ENCODE results near the gene CYP4F12. TPM values are rescaled to one million over a fixed set of nuclear protein-coding genes. Genes with fewer than 3 reads are reported as not detected.

The CYP4F12 gene
- total RNA-seq, 1 experiment from 2014 or later = 1.7 TPM

DNA sequence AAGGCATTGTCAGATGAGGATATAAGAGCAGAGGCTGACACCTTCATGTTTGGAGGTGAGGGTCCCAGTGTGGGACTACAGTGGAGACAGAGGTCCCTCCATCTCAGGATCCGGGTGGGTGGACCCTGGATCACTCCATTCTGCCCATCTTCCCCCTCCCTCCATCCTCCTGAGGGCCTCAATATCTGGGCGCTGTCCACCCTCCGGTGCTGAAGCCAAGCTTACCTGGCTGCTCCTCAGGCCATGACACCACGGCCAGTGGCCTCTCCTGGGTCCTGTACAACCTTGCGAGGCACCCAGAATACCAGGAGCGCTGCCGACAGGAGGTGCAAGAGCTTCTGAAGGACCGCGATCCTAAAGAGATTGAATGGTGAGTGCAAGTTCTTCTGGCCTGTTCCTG lies 11.9 kb downstream of the CYP4F12 start:
- Histone ChIP-seq H3K27ac (ENCODE audit: low read length) (no peak overlapping the region), H3K9me3 (ENCODE audit: control insufficient read depth, insufficient read depth, low read depth, low read length) (no peaks in the 10 kb centered on the region), H3K27me3 (ENCODE audit: control insufficient read depth, insufficient read depth, low read length) (no peaks in the 10 kb centered on the region), H3K4me3 (ENCODE audit: low read depth in 2 of 2, low read length in 2 of 2) (no peak overlapping the region), H3K4me1 (ENCODE audit: control insufficient read depth, insufficient read depth, low read length) (no peaks in the 10 kb centered on the region), H3K36me3 (ENCODE audit: control insufficient read depth, insufficient read depth, low read length) (no peaks in the 10 kb centered on the region)
- in situ Hi-C loops (cut with HindIII; ENCODE audit: low pct_unique_long_range_greater_than_20kb, low sequenced_read_pairs) (no loop called here), intact Hi-C loops (cut with micrococcal nuclease; ENCODE audit: unreplicated experiment) (no loop called here)
- ATAC-seq = no peak
- ChIA-PET CTCF (no interaction called here), POLR2A (no interaction called here)
- no TSS peak for BruUV-seq (replicated peaks)
- no peak for TF ChIP-seq POLR2AphosphoS5 (IDR thresholded peaks at IDR 0.05; ENCODE audit: low read depth, low read length)
- TF ChIP-seq, protein P1, sequence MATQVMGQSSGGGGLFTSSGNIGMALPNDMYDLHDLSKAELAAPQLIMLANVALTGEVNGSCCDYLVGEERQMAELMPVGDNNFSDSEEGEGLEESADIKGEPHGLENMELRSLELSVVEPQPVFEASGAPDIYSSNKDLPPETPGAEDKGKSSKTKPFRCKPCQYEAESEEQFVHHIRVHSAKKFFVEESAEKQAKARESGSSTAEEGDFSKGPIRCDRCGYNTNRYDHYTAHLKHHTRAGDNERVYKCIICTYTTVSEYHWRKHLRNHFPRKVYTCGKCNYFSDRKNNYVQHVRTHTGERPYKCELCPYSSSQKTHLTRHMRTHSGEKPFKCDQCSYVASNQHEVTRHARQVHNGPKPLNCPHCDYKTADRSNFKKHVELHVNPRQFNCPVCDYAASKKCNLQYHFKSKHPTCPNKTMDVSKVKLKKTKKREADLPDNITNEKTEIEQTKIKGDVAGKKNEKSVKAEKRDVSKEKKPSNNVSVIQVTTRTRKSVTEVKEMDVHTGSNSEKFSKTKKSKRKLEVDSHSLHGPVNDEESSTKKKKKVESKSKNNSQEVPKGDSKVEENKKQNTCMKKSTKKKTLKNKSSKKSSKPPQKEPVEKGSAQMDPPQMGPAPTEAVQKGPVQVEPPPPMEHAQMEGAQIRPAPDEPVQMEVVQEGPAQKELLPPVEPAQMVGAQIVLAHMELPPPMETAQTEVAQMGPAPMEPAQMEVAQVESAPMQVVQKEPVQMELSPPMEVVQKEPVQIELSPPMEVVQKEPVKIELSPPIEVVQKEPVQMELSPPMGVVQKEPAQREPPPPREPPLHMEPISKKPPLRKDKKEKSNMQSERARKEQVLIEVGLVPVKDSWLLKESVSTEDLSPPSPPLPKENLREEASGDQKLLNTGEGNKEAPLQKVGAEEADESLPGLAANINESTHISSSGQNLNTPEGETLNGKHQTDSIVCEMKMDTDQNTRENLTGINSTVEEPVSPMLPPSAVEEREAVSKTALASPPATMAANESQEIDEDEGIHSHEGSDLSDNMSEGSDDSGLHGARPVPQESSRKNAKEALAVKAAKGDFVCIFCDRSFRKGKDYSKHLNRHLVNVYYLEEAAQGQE (IDR thresholded peaks at IDR 0.05; ENCODE audit: insufficient read depth in 1 of 2, low read depth in 2 of 2, low read length in 1 of 2) = peak; percentile 77 to 84
- no peak for DNase-seq (ENCODE audit: low read depth, low spot score)

DNA sequence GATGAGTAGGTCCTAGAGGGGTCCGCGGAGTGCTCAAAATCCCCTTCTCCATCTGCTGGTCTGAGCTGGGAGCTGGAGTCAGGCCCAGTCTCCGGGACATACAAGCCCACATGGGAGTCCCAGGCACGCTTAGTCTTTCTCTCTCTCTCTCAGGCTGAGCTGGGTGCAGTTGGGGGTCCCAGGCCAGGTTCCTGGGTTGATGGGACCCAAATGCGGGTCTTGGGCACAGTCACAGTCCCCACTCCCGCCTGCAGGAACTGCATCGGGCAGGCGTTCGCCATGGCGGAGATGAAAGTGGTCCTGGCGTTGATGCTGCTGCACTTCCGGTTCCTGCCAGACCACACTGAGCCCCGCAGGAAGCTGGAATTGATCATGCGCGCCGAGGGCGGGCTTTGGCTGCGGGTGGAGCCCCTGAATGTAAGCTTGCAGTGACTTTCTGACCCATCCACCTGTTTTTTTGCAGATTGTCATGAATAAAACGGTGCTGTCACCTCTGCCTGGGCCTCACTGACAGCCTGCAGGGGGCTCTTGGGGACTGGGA lies 23.8 kb downstream of the CYP4F12 start:
- H3K27me3 ChIP-seq (ENCODE audit: control insufficient read depth, insufficient read depth, low read length) = no peaks in the 10 kb centered on the region
- H3K4me3 ChIP-seq (ENCODE audit: low read depth in 2 of 2, low read length in 2 of 2) = no peak overlapping the region
- H3K9me3 ChIP-seq (ENCODE audit: control insufficient read depth, insufficient read depth, low read depth, low read length) = no peaks in the 10 kb centered on the region
- no peak overlapping the region for H3K27ac ChIP-seq (ENCODE audit: low read length)
- H3K36me3 ChIP-seq (ENCODE audit: control insufficient read depth, insufficient read depth, low read length) = no peaks in the 10 kb centered on the region
- ATAC-seq (no peak), DNase-seq (ENCODE audit: low read depth, low spot score) (no peak)
- CTCF ChIA-PET = interaction anchor here (0.7 kb wide), 1 partner anchor 349 kb away, joined by 6 read pairs; no protein-coding TSS in a partner anchor
- intact Hi-C loops (cut with micrococcal nuclease; ENCODE audit: unreplicated experiment) (no loop called here), in situ Hi-C loops (cut with HindIII; ENCODE audit: low pct_unique_long_range_greater_than_20kb, low sequenced_read_pairs) (no loop called here)
- no peaks in the 10 kb centered on the region for H3K4me1 ChIP-seq (ENCODE audit: control insufficient read depth, insufficient read depth, low read length)
- POLR2A ChIA-PET = no interaction called here
- no peak for TF ChIP-seq SIN3A (IDR thresholded peaks at IDR 0.05; ENCODE audit: borderline replicate concordance, insufficient read depth, low read depth, low read length)
- TF ChIP-seq, protein P2, sequence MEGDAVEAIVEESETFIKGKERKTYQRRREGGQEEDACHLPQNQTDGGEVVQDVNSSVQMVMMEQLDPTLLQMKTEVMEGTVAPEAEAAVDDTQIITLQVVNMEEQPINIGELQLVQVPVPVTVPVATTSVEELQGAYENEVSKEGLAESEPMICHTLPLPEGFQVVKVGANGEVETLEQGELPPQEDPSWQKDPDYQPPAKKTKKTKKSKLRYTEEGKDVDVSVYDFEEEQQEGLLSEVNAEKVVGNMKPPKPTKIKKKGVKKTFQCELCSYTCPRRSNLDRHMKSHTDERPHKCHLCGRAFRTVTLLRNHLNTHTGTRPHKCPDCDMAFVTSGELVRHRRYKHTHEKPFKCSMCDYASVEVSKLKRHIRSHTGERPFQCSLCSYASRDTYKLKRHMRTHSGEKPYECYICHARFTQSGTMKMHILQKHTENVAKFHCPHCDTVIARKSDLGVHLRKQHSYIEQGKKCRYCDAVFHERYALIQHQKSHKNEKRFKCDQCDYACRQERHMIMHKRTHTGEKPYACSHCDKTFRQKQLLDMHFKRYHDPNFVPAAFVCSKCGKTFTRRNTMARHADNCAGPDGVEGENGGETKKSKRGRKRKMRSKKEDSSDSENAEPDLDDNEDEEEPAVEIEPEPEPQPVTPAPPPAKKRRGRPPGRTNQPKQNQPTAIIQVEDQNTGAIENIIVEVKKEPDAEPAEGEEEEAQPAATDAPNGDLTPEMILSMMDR (IDR thresholded peaks at IDR 0.05) = no peak
- TF ChIP-seq POLR2AphosphoS5 (IDR thresholded peaks at IDR 0.05; ENCODE audit: low read depth, low read length) = no peak
- TF ChIP-seq, protein P1 (IDR thresholded peaks at IDR 0.05; ENCODE audit: insufficient read depth in 1 of 2, low read depth in 2 of 2, low read length in 1 of 2) = no peak
- TF ChIP-seq TCF7L2 (IDR thresholded peaks at IDR 0.05; ENCODE audit: low read depth, low read length) = no peak
- no TSS peak for BruUV-seq (replicated peaks)
